ENCODE measurements around the gene ACBD7. TPM values are rescaled to one million over a fixed set of nuclear protein-coding genes. Genes with fewer than 3 reads are reported as not detected.

The ACBD7 gene
- total RNA-seq, 1 donor from 2014 or later = 1.1 TPM

- no peak for DNase-seq (ENCODE audit: low spot score)
These were observed 4.4 kb upstream of the ACBD7 start for GRCh38 chr10:15092855-15093408.

DNA sequence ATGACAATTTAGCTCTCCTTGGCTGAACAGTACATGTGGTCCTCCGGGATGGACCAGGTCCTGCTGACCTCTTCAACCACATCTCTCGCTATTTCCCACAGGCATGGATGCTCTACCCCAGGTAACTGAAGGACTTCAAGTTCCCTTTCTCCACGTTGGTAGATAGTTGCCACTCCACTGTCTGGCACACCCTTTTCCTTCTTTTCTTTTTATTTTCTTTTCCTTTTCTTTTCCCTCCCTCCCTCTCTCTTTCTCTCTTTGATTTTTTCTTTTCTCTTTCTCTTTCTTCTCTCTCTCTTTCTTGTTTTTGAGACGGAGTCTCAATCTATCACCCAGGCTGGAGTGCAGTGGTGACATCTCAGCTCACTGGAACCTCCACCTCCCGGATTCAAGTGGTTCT, 2.8 kb upstream of the ACBD7 start:
- no peak for DNase-seq (ENCODE audit: low spot score)

DNA sequence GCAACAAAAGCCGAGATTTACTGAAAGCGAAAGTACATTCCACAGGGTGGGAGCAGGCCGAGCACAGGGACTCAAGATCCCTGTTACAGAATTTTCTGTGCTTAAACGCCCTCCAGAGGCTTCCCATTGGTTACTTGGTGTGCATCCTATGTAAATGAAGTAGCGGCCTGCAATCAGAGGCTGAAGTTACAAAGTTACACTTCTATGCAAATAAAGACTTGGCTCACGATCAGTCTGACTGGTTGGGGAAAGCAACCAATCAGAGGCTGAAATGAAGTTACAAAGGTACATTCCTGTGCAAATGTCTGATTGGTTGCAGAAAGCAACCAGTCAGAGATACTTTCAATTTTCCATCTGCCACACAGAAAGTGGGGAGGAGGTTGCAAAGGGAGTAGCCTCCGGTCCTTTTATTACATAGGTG, 4.1 kb downstream of the ACBD7 start:
- DNase-seq (ENCODE audit: low spot score) = no peak

- DNase-seq (ENCODE audit: low spot score) = no peak
These were observed 4.7 kb downstream of the ACBD7 start for GRCh38 chr10:15083674-15084501.

DNA sequence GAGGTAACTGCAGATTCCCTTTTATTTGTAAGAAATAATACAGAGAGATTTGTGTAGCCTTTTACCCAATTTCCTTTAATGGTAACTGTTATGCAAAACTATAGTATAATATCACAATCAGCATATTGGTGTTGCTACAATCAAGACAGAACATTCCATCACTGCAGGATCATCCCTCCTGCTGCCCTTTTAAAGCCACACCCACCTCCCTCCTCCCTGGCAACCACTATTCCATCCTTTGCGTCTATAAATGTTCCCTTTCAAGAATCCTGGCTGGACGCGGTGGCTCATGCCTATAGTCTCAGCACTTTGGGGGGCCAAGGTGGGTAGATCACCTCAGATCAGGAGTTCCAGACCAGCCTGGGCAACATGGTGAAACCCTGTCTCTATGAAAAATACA, 13.2 kb downstream of the ACBD7 start:
- DNase-seq (ENCODE audit: low spot score) = no peak

DNA sequence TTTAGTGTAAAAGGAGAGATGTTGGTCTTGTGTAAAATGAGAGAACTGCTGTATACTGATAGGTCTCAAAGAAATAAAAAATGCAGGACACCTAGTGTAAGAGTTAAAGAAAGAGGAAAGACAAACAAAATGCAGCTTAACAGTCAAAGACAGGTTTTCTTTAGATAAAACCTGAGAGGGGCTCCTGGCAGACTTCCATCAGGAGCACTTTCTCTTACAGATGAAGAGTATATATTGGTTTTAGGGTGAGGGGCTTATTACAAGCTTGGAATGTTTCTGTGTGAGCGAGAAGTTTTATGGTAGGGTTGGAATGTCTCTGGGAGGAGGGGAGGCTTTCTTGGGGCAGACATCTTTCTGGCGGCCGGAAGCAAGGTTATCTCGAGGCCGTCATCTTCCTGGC, 16.2 kb downstream of the ACBD7 start:
- DNase-seq (ENCODE audit: low spot score) = no peak

GRCh38 chr10:15069230-15069629, 19.3 kb downstream of the ACBD7 start:
- no peak for DNase-seq (ENCODE audit: low spot score)

- no peak for DNase-seq (ENCODE audit: low spot score)
These were observed 19.8 kb downstream of the ACBD7 start for GRCh38 chr10:15068802-15069201.

GRCh38 chr10:15067154-15067553, 21.4 kb downstream of the ACBD7 start:
- no peak for DNase-seq (ENCODE audit: low spot score)

- DNase-seq (ENCODE audit: low spot score) = no peak
These were observed 27.9 kb downstream of the ACBD7 start for GRCh38 chr10:15060638-15061037.

GRCh38 chr10:15059914-15060313, 28.7 kb downstream of the ACBD7 start:
- no peak for DNase-seq (ENCODE audit: low spot score)

GRCh38 chr10:15058689-15059088, 29.9 kb downstream of the ACBD7 start:
- DNase-seq (ENCODE audit: low spot score) = no peak

DNA sequence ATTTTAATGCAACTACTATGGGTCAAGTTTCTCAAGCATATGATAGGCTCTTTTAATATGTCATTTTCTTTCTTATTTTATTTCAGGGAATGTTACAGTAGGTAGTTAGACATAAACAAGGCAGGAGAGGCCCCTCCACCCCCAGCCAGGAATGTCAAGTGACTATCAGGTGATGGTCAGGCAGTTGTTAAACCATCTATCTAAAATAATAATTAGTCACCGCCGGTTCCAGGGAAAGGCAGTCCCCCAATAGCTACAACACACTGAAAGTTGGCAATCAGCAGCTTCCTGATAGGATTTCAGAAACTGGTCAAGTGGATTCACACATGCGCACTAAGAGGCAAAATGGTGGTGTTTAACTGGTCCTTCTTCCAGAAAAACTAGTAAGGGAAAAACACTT, 35.5 kb downstream of the ACBD7 start:
- DNase-seq (ENCODE audit: low spot score) = no peak

- DNase-seq (ENCODE audit: low spot score) = no peak
These were observed 36.5 kb downstream of the ACBD7 start for GRCh38 chr10:15052121-15052520.

- DNase-seq (ENCODE audit: low spot score) = no peak
These were observed 39.0 kb downstream of the ACBD7 start for GRCh38 chr10:15049533-15049932.

GRCh38 chr10:15046626-15047025, 42.0 kb downstream of the ACBD7 start:
- DNase-seq (ENCODE audit: low spot score) = no peak

- no peak for DNase-seq (ENCODE audit: low spot score)
These were observed 43.2 kb downstream of the ACBD7 start for GRCh38 chr10:15045380-15045779.

- no peak for DNase-seq (ENCODE audit: low spot score)
These were observed 44.9 kb downstream of the ACBD7 start, which contains the start of gene OLAH for GRCh38 chr10:15043674-15044073. TSS of gene OLAH (plus strand) at chr10:15043943. CDS start at chr10:15047289, 3,346 bp downstream.

- no peak for DNase-seq (ENCODE audit: low spot score)
These were observed 50.2 kb downstream of the ACBD7 start for GRCh38 chr10:15038416-15038815.

DNA sequence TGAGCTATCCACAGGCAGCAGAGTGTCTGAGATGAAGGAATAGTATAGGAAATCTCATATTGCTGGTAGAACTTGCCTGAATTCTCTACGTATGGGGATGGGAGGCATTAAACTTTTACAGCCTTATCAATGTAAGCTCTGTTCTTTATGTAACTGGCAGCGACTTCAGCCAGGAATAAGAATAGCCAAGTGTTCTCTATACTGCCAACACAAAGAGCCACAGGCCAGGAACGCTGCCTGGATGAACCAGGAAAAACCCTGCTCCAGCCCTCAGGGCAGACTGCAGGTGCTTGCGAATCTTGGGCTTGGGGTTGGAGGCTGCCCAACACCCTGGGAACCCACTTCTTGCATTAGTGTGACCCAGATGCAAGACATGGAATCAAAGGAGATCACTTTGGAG, 50.9 kb downstream of the ACBD7 start:
- peak; percentile 41 for DNase-seq (ENCODE audit: low spot score)

- DNase-seq (ENCODE audit: low spot score) = peak; percentile 49
These were observed 52.9 kb downstream of the ACBD7 start for GRCh38 chr10:15035385-15036301.

DNA sequence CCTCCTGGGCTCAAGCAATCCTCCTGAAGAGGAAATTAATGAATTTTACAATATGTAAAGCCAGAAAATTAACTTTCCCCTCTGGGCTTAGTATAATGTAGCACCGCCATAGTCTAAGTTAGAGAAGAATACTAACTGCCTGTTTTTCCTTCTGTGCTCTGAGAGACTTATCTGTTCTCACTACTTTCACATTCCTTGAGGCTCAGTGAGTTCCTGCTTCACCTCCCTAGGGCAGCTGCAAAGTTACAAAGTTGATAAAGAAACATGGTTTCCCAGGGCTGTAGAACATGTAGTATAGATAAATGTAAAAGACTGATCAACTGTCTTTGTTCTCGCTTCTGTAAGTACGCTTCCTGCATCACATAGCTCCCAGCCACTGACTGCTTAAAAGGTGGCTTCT, 60.8 kb downstream of the ACBD7 start:
- peak; percentile 18 for DNase-seq (ENCODE audit: low spot score)
